ENCODE data around the gene KNG1.

DNA sequence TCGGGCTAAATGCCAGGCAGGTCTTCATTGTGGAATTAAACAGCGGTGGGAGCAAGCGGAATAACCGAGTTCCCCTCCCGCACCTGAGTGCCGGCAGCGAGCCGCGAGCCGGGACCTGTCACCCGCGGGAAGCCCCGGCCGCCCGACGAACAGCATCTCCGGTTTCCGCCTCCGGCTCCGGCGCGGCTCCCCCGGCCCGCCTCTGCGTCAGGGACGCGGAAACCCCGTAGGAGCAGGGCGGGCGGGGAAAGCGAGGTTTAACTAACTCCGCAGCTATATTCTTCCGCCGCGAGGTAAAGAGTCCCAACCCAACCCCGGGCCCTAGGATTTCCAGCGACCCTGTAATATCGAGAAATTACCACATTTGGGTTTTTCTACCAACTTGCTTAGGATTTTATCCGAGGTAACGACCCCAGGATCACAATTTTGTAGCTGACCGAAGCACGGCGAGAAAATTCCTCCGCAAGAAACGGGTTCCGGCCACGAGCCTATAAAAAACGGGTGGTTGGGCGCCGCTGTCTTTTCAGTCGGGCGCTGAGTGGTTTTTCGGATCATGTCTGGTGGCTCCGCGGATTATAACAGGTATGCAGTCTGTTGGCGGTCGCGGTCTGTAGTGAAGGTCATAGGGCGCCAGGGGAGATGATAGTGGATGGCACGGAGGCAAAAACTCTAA, 66.0 kb downstream of the KNG1 start, which contains the start of gene EIF4A2:
- TF ChIP-seq, protein P1, sequence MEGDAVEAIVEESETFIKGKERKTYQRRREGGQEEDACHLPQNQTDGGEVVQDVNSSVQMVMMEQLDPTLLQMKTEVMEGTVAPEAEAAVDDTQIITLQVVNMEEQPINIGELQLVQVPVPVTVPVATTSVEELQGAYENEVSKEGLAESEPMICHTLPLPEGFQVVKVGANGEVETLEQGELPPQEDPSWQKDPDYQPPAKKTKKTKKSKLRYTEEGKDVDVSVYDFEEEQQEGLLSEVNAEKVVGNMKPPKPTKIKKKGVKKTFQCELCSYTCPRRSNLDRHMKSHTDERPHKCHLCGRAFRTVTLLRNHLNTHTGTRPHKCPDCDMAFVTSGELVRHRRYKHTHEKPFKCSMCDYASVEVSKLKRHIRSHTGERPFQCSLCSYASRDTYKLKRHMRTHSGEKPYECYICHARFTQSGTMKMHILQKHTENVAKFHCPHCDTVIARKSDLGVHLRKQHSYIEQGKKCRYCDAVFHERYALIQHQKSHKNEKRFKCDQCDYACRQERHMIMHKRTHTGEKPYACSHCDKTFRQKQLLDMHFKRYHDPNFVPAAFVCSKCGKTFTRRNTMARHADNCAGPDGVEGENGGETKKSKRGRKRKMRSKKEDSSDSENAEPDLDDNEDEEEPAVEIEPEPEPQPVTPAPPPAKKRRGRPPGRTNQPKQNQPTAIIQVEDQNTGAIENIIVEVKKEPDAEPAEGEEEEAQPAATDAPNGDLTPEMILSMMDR (IDR thresholded peaks at IDR 0.05; ENCODE audit: insufficient read depth, low read length, poor library complexity, severe bottlenecking) = no peak
- no peak for TF ChIP-seq EZH2phosphoT487 (conservative IDR thresholded peaks at IDR 0.05; ENCODE audit: low read length)
